ENCODE data around the gene RELL1. TPM values are rescaled to one million over a fixed set of nuclear protein-coding genes. Genes with fewer than 3 reads are reported as not detected.

The RELL1 gene
- total RNA-seq, 2 donors from 2014 or later: 26.0 to 29.4 TPM

- no peak for DNase-seq
- intact Hi-C loops (cut with DNase I): no loop called here
Observed at GRCh38 chr4:37699868-37700481, 13.8 kb upstream of the RELL1 start.

GRCh38 chr4:37697566-37697965, 11.4 kb upstream of the RELL1 start:
- intact Hi-C loops (cut with DNase I): no loop called here
- DNase-seq (no peak), ATAC-seq (no peak)

More at GRCh38 chr4:37699868-37700481, 13.8 kb upstream of the RELL1 start:
- ATAC-seq: no peak

- DNase-seq (no peak), ATAC-seq (no peak)
- intact Hi-C loops (cut with DNase I): no loop called here
Observed at GRCh38 chr4:37693450-37694190, 7.4 kb upstream of the RELL1 start.

- intact Hi-C loops (cut with DNase I): no loop called here
- DNase-seq: no peak
- no peak for ATAC-seq
Observed at GRCh38 chr4:37693030-37693429, 6.9 kb upstream of the RELL1 start.

- ATAC-seq: no peak
- no peak for DNase-seq
- intact Hi-C loops (cut with DNase I): no loop called here
Observed at GRCh38 chr4:37690976-37691375, 4.8 kb upstream of the RELL1 start.

GRCh38 chr4:37689353-37690095, 3.3 kb upstream of the RELL1 start:
- DNase-seq: no peak
- no peak for ATAC-seq
- intact Hi-C loops (cut with DNase I): loop anchor here in 1 of 2 donors (5.0 kb wide), 1 partner anchor 113 kb away; no protein-coding TSS in a partner anchor

- intact Hi-C loops (cut with DNase I): loop anchor here in 1 of 2 donors (5.0 kb wide), 1 partner anchor 115 kb away; no protein-coding TSS in a partner anchor
- ATAC-seq (no peak), DNase-seq (no peak)
Observed at GRCh38 chr4:37687681-37688080, 1.5 kb upstream of the RELL1 start.

- ATAC-seq (no peak), DNase-seq (no peak)
- intact Hi-C loops (cut with DNase I): loop anchor here in 1 of 2 donors (5.0 kb wide), 1 partner anchor 115 kb away; no protein-coding TSS in a partner anchor
Observed at GRCh38 chr4:37687194-37687562, 1.0 kb upstream of the RELL1 start.

- ATAC-seq (peak; percentile 27 to 51), DNase-seq (peak; percentile 72)
- intact Hi-C loops (cut with DNase I): loop anchor here in 1 of 2 donors (5.0 kb wide), 1 partner anchor 116 kb away; no protein-coding TSS in a partner anchor
Observed at GRCh38 chr4:37685823-37686372, 278 bp downstream of the RELL1 start.

- no peak for DNase-seq
- ATAC-seq: no peak
- intact Hi-C loops (cut with DNase I): loop anchor here in 1 of 2 donors (5.0 kb wide), 1 partner anchor 117 kb away; no protein-coding TSS in a partner anchor
Observed at GRCh38 chr4:37685161-37685822, 884 bp downstream of the RELL1 start.

GRCh38 chr4:37684154-37684553, 2.0 kb downstream of the RELL1 start:
- intact Hi-C loops (cut with DNase I): no loop called here
- DNase-seq (no peak), ATAC-seq (no peak)

- no peak for DNase-seq
- no peak for ATAC-seq
- intact Hi-C loops (cut with DNase I): no loop called here
Observed at GRCh38 chr4:37682701-37683401, 3.3 kb downstream of the RELL1 start.

- intact Hi-C loops (cut with DNase I): no loop called here
- no peak for DNase-seq
- ATAC-seq: no peak
Observed at GRCh38 chr4:37680089-37680488, 6.1 kb downstream of the RELL1 start.

- intact Hi-C loops (cut with DNase I): no loop called here
- ATAC-seq (no peak), DNase-seq (no peak)
Observed at GRCh38 chr4:37679301-37679700, 6.9 kb downstream of the RELL1 start.

GRCh38 chr4:37678624-37679023, 7.6 kb downstream of the RELL1 start:
- no peak for DNase-seq
- intact Hi-C loops (cut with DNase I): no loop called here
- no peak for ATAC-seq

- intact Hi-C loops (cut with DNase I): no loop called here
- no peak for DNase-seq
- no peak for ATAC-seq
Observed at GRCh38 chr4:37675587-37676290, 10.4 kb downstream of the RELL1 start.

- DNase-seq (no peak), ATAC-seq (no peak)
- intact Hi-C loops (cut with DNase I): no loop called here
Observed at GRCh38 chr4:37674439-37674838, 11.7 kb downstream of the RELL1 start.

Measured in left cardiac atrium (tissue), 4 donors.